Measurements from ENCODE around the gene EFNA1. TPM values are rescaled to one million over a fixed set of nuclear protein-coding genes. Genes with fewer than 3 reads are reported as not detected.
A peak's percentile ranks its signal among the peaks of the same experiment; 100 is the strongest.

EFNA1 gene
- total and polyA plus RNA-seq, 2 of the 13 experiments (the other 11 are each of a cell fraction or from before 2014, with no cell fraction given), result 81.8 to 874 TPM

DNA sequence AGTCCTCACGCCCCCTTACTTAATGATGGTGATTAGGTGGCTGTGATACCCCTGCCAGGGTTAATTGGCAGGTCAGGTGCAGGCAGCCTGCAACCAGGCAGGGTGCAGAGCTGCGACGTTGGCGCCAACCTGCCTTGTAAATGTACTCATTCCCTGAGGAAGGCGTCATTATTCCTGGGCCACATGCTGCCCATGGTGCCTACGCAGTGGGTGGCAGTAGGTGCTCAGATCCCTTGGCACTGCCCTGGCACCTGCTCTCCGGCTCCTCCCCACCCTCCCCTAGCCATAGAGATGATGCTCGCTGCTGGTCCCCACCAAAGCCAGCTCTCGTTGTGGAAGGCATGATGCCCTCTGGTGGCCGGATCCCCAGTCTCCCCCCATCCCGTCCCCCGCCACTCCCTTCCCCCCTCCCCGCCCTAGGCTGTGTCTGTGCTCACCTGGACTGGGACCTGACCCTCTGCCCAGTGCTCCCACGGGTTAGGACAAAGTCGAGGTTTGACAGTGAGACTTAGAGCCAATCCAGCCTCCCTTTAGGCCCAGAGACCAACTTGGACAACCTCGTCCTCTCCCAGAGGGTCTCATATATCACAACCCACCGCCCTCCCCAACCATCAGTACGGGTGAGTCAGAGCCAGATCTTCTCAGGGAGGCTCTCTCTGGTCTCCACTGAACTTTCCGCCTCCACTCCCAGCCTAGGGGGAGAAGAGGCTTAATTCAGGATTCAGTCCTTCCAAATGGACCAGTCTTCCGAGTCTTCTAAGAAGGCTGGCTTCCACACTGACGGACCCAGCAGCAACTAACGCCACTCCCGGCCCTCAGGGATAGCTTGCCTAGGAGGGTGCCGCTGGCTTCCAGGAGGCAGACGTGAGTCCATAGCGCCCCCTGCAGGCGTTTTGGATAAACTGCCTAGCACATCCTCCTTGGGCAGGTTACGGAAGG lies 39.8 kb downstream of the EFNA1 start (continued):
- TF ChIP-seq, protein P1, sequence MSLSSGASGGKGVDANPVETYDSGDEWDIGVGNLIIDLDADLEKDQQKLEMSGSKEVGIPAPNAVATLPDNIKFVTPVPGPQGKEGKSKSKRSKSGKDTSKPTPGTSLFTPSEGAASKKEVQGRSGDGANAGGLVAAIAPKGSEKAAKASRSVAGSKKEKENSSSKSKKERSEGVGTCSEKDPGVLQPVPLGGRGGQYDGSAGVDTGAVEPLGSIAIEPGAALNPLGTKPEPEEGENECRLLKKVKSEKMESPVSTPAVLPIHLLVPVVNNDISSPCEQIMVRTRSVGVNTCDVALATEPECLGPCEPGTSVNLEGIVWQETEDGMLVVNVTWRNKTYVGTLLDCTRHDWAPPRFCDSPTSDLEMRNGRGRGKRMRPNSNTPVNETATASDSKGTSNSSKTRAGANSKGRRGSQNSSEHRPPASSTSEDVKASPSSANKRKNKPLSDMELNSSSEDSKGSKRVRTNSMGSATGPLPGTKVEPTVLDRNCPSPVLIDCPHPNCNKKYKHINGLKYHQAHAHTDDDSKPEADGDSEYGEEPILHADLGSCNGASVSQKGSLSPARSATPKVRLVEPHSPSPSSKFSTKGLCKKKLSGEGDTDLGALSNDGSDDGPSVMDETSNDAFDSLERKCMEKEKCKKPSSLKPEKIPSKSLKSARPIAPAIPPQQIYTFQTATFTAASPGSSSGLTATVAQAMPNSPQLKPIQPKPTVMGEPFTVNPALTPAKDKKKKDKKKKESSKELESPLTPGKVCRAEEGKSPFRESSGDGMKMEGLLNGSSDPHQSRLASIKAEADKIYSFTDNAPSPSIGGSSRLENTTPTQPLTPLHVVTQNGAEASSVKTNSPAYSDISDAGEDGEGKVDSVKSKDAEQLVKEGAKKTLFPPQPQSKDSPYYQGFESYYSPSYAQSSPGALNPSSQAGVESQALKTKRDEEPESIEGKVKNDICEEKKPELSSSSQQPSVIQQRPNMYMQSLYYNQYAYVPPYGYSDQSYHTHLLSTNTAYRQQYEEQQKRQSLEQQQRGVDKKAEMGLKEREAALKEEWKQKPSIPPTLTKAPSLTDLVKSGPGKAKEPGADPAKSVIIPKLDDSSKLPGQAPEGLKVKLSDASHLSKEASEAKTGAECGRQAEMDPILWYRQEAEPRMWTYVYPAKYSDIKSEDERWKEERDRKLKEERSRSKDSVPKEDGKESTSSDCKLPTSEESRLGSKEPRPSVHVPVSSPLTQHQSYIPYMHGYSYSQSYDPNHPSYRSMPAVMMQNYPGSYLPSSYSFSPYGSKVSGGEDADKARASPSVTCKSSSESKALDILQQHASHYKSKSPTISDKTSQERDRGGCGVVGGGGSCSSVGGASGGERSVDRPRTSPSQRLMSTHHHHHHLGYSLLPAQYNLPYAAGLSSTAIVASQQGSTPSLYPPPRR (CRISPR knock-in tag; IDR thresholded peaks at IDR 0.05; ENCODE audit: borderline replicate concordance), result peak; percentile 14; the same call in 1 of the 2 replicates
- TF ChIP-seq ZNF746 (CRISPR knock-in tag; IDR thresholded peaks at IDR 0.05), result no peak; the same call in 1 of the 2 replicates
- TF ChIP-seq, protein P2, sequence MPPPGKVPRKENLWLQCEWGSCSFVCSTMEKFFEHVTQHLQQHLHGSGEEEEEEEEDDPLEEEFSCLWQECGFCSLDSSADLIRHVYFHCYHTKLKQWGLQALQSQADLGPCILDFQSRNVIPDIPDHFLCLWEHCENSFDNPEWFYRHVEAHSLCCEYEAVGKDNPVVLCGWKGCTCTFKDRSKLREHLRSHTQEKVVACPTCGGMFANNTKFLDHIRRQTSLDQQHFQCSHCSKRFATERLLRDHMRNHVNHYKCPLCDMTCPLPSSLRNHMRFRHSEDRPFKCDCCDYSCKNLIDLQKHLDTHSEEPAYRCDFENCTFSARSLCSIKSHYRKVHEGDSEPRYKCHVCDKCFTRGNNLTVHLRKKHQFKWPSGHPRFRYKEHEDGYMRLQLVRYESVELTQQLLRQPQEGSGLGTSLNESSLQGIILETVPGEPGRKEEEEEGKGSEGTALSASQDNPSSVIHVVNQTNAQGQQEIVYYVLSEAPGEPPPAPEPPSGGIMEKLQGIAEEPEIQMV (CRISPR knock-in tag; IDR thresholded peaks at IDR 0.05; ENCODE audit: low read depth), result no peak

All from HepG2 (cell line).